ENCODE data around the gene ZNF140.

- no peak for TF ChIP-seq CTCF (IDR thresholded peaks at IDR 0.05; ENCODE audit: low read length)
- TF ChIP-seq EZH2 (IDR thresholded peaks at IDR 0.05; ENCODE audit: borderline replicate concordance, low read length), result no peak
These were observed 44.0 kb downstream of the ZNF140 start for GRCh38 chr12:133124674-133125073.

All from OCI-LY1 (cell line).